ENCODE data around the gene CYTH4. TPM values are rescaled to one million over a fixed set of nuclear protein-coding genes. Genes with fewer than 3 reads are reported as not detected.
A peak's percentile ranks its signal among the peaks of the same experiment; 100 is the strongest.

CYTH4 gene
- polyA plus RNA-seq, 1 experiment = not detected

- Histone ChIP-seq H3K36me3 (ENCODE audit: control insufficient read depth, insufficient read depth, low read length) (no peaks in the 10 kb centered on the region), H3K27me3 (ENCODE audit: control insufficient read depth, insufficient read depth, low read length) (no peaks in the 10 kb centered on the region), H3K4me3 (ENCODE audit: low read depth, low read length) (no peak overlapping the region)
- DNase-seq (ENCODE audit: low read depth) = no peak
- ChIA-PET CTCF (interaction anchor here (0.7 to 20.3 kb wide), 16 partner anchors 12 to 162 kb away, joined by 3 to 223 read pairs (median 4); partner anchors contain the start of gene ELFN2), POLR2A (no interaction called here)
- TF ChIP-seq CTCF (IDR thresholded peaks at IDR 0.05; ENCODE audit: insufficient read depth, low read depth, low read length) = no peak
Observed at GRCh38 chr22:37316405-37316804, 34.1 kb downstream of the CYTH4 start.

- ChIA-PET POLR2A (no interaction called here), CTCF (interaction anchor here (0.7 to 20.3 kb wide), 19 partner anchors 12 to 290 kb away, joined by 3 to 223 read pairs (median 4); partner anchors contain the start of gene ELFN2)
- peak; percentile 93 for TF ChIP-seq CTCF (IDR thresholded peaks at IDR 0.05; ENCODE audit: insufficient read depth, low read depth, low read length)
- Histone ChIP-seq H3K36me3 (ENCODE audit: control insufficient read depth, insufficient read depth, low read length) (no peaks in the 10 kb centered on the region), H3K27me3 (ENCODE audit: control insufficient read depth, insufficient read depth, low read length) (no peaks in the 10 kb centered on the region), H3K4me3 (ENCODE audit: low read depth, low read length) (no peak overlapping the region)
- DNase-seq (ENCODE audit: low read depth) = no peak
Observed at GRCh38 chr22:37316875-37317371, 34.6 kb downstream of the CYTH4 start.

GRCh38 chr22:37317698-37318210 lies 35.4 kb downstream of the CYTH4 start:
- TF ChIP-seq CTCF (IDR thresholded peaks at IDR 0.05; ENCODE audit: insufficient read depth, low read depth, low read length) = no peak
- ChIA-PET CTCF (interaction anchor here (0.7 to 20.3 kb wide), 15 partner anchors 15 to 289 kb away, joined by 3 to 223 read pairs (median 4); partner anchors contain the start of gene ELFN2), POLR2A (no interaction called here)
- DNase-seq (ENCODE audit: low read depth) = no peak
- Histone ChIP-seq H3K36me3 (ENCODE audit: control insufficient read depth, insufficient read depth, low read length) (no peaks in the 10 kb centered on the region), H3K27me3 (ENCODE audit: control insufficient read depth, insufficient read depth, low read length) (peaks cover 2% of the 10 kb centered on the region; the same call in 1 of the 2 replicates), H3K4me3 (ENCODE audit: low read depth, low read length) (no peak overlapping the region)

GRCh38 chr22:37318364-37319109 lies 36.2 kb downstream of the CYTH4 start:
- no peak for DNase-seq (ENCODE audit: low read depth)
- ChIA-PET CTCF (interaction anchor here (0.6 to 20.3 kb wide), 18 partner anchors 10 to 288 kb away, joined by 3 to 223 read pairs (median 4); partner anchors contain the start of gene ELFN2), POLR2A (no interaction called here)
- TF ChIP-seq CTCF (IDR thresholded peaks at IDR 0.05; ENCODE audit: insufficient read depth, low read depth, low read length) = no peak
- no peaks in the 10 kb centered on the region for H3K36me3 ChIP-seq (ENCODE audit: control insufficient read depth, insufficient read depth, low read length)
- H3K27me3 ChIP-seq (ENCODE audit: control insufficient read depth, insufficient read depth, low read length) = peaks cover 2% of the 10 kb centered on the region; the same call in 1 of the 2 replicates
- no peak overlapping the region for H3K4me3 ChIP-seq (ENCODE audit: low read depth, low read length)

- CTCF ChIA-PET = interaction anchor here (0.8 to 20.3 kb wide), 5 partner anchors 9 to 137 kb away, joined by 3 to 223 read pairs (median 3); partner anchors contain the start of gene ELFN2
- DNase-seq (ENCODE audit: low read depth) = no peak
- no peak for TF ChIP-seq CTCF (IDR thresholded peaks at IDR 0.05; ENCODE audit: insufficient read depth, low read depth, low read length)
Observed at GRCh38 chr22:37319469-37319868, 37.2 kb downstream of the CYTH4 start.

More at GRCh38 chr22:37319469-37319868, 37.2 kb downstream of the CYTH4 start:
- Histone ChIP-seq H3K4me3 (ENCODE audit: low read depth, low read length) (no peak overlapping the region), H3K27me3 (ENCODE audit: control insufficient read depth, insufficient read depth, low read length) (peaks cover 6% of the 10 kb centered on the region), H3K36me3 (ENCODE audit: control insufficient read depth, insufficient read depth, low read length) (no peaks in the 10 kb centered on the region)
- POLR2A ChIA-PET = no interaction called here
